KOPT-K1 (cell line): ENCODE measurements around the gene ERC2.

Experiments
- H3K27ac ChIP-seq: fragments of 200-600 bp; sonication (generic); 2 replicates; pipeline ENCODE4 v1.5.1; 2016; ENCODE audit warnings: antibody characterized with exemption, mild to moderate bottlenecking, low read depth, low read length; ENCODE audit not compliant: poor library complexity, severe bottlenecking
- H3K36me3 ChIP-seq: fragments of 200-600 bp; sonication (generic); 2 replicates; pipeline ENCODE4 v1.5.1; 2017; ENCODE audit warnings: antibody characterized with exemption, mild to moderate bottlenecking, low read length, moderate library complexity; ENCODE audit not compliant: insufficient read depth
- H3K9me3 ChIP-seq: fragments of 200-600 bp; sonication (generic); 2 replicates; pipeline ENCODE4 v1.5.1; 2017; ENCODE audit warnings: antibody characterized with exemption, low read length, mild to moderate bottlenecking; ENCODE audit not compliant: insufficient read depth, poor library complexity, severe bottlenecking

The ERC2 gene

DNA sequence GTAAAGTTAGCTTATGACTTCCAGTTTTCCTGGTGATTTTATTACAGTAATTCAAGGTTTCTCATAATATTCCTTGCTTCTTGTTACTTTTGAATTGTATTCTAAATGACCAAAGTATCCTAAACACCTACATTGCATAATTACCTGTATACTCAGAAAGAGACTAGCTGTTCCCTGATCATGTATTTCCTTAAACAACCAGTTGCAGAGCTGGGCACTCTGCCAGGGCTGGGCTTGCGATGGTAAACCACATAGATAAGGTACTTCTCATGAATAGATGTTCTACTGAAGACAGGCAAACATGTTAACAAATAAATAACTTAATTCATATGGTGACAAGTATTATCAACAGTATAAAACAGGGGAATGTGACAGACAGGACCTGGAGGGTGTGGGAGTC, 838.8 kb downstream of the ERC2 start:
- no peak overlapping the region for H3K27ac ChIP-seq
- no peaks in the 10 kb centered on the region for H3K36me3 ChIP-seq
- H3K9me3 ChIP-seq, result no peaks in the 10 kb centered on the region

DNA sequence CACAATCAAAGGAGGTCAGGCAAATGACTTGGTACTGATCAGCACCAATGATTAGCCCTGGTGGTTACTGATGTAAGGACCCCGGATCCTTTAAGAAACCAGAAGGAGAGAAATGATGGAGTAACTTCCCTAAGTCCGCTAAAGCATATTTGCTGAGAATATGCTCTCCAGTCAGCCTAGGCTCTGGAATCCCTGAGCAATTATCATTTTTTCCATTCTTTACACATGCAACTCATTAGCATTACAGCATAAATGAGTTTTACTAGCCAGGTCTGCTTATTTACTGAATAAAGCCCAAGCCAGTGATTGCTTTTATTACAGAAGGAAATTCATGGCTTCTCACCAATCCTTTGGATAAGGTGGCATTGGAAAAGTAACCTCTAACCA, 842.0 kb downstream of the ERC2 start:
- H3K36me3 ChIP-seq, result no peaks in the 10 kb centered on the region
- H3K27ac ChIP-seq, result no peak overlapping the region
- no peaks in the 10 kb centered on the region for H3K9me3 ChIP-seq

DNA sequence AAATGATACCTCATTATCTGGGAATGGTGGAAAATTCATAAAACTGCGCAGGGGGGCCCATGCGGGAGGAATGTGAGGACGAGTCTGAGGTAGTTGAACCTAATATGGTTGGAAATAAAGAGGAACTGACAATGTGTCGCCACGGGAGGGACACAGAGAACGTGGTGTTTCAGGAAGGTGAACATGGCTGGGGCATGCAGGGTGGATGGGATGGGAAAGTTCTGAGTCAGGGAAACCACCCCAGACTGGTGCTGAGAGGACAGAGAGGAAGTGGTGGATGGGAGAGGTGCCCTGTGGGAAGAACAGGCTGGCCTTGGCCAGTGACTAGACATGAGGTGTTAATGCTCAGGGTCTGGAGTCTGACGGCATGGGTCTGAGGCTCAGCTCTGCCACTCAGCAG, 844.0 kb downstream of the ERC2 start:
- H3K9me3 ChIP-seq, result no peaks in the 10 kb centered on the region
- no peak overlapping the region for H3K27ac ChIP-seq
- no peaks in the 10 kb centered on the region for H3K36me3 ChIP-seq

DNA sequence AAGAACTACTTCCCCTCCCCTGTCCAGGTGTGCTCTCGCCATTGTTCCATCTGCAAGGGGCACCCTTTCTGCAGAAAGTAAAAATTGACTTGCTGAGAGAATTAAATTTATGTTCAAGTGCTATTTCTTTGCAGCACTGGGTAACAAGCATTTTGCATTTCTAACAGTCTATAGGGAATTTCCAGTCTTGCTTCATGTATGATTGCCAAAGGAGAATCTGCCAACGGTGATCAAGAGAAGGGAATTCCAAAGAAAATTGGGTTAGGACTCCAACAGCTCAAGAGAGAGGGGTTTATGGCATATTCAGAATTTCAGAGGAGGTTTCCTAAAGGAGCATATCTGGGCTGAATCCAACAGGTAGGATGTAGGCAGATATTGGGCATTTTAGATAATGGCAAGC, 844.5 kb downstream of the ERC2 start:
- no peaks in the 10 kb centered on the region for H3K36me3 ChIP-seq
- H3K27ac ChIP-seq, result no peak overlapping the region
- no peaks in the 10 kb centered on the region for H3K9me3 ChIP-seq

DNA sequence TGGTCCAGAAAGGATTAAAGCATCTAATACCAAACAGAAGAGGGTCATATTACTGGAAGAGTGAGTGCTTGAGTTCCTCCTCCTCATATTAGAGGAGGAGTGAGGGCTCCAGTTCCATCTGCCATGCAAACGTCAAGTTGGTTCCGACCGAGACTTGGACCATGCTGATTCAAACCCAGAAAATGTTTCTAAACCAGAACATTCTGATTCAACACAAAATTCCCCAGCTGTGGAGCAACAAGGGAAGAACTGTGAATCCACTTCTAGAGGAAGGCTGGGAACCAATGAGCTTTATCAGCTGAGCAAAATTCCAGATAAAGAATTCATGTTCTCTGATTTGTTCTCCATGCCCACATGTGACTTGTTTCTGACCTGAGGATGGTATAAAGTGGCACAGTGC, 845.5 kb downstream of the ERC2 start:
- H3K27ac ChIP-seq, result no peak overlapping the region
- no peaks in the 10 kb centered on the region for H3K9me3 ChIP-seq
- H3K36me3 ChIP-seq, result no peaks in the 10 kb centered on the region

DNA sequence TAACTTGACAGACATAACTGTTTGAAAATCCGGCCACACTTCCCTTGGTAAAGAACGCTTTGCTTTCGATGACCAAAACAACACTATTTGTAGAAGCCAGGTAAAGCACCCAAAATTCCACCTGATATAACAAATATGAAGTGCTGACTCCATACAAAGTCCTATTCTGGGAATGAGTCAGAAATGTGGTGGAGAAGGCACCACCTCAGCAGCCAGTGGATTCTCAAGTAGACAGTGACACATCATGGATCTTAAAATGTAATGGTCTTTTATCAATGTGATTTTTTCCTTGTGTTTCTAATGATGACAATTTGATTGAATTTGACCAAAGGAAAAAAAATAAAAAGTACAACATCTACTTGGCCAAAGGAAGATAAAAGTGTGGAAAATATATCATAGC, 846.2 kb downstream of the ERC2 start:
- Histone ChIP-seq H3K9me3 (no peaks in the 10 kb centered on the region), H3K27ac (no peak overlapping the region), H3K36me3 (no peaks in the 10 kb centered on the region)

DNA sequence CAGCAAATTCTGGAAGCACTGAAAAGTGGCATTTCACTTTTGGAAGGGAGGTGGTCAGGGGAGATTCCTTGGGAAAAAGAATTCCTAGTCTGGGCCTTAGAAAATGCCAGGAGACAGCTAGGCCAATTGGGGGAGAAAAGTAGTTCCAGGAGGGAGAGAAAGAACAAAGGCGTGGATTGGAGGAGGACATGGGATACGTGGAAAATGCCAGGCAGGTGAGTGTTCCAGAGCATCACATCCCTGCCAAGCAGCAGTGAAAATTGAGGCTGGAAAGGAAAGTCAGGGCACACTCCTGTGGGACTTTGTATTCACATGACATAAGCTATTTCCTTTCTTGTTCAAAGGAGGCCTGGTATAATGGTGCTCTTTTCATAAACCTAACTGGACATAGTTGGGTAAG, 846.6 kb downstream of the ERC2 start:
- Histone ChIP-seq H3K9me3 (no peaks in the 10 kb centered on the region), H3K27ac (no peak overlapping the region), H3K36me3 (no peaks in the 10 kb centered on the region)

DNA sequence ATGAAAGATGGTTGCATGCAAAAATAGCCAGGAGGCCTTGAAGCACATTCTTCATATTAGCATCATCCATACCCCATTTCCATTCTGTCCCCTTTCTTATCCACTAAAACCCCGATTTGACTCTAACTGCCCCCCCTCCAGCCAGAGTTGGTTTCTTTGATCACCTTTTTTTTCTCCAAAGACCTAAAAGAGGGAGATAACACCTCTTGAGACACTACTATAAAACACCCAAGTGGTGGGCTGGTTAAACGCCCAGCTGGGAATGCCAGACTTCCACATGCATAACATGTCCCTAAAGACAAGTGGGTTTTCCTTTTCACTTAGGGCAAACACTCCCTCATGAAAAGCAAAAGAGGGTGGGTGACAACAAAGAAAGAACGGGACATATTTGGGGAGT, 847.2 kb downstream of the ERC2 start:
- Histone ChIP-seq H3K36me3 (no peaks in the 10 kb centered on the region), H3K9me3 (no peaks in the 10 kb centered on the region), H3K27ac (no peak overlapping the region)

DNA sequence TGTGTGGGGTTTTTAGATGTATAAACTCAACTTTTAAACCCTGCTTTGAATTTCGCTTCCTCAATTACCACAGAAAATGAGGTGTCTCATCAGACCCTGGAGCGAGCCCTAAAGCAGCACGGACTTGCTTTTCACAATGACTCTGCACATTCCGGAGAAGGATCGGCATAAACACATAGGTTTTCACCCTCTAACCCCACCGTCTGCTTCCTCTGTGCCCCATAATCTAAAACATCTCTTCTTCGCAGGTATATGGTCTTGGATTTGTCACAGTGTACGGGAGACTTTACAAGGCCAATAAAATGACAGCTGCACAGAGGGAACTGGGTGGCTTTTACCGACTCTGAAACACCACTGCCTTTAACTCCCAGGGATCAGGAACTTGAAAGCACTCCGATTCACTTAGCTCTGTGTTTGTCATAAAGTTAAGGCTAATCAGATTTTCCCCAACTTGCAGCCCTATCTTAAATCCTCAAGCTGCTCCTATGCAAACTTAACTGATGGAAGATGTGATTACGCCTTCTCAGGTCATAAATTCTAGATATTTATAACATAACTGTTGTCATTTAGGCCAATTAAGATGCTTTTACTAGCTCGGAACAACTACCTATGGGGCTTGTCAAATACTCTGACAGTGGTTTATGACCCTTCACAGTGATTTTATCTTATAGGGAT, 847.8 kb downstream of the ERC2 start:
- H3K36me3 ChIP-seq, result no peaks in the 10 kb centered on the region
- no peaks in the 10 kb centered on the region for H3K9me3 ChIP-seq
- H3K27ac ChIP-seq, result no peak overlapping the region

DNA sequence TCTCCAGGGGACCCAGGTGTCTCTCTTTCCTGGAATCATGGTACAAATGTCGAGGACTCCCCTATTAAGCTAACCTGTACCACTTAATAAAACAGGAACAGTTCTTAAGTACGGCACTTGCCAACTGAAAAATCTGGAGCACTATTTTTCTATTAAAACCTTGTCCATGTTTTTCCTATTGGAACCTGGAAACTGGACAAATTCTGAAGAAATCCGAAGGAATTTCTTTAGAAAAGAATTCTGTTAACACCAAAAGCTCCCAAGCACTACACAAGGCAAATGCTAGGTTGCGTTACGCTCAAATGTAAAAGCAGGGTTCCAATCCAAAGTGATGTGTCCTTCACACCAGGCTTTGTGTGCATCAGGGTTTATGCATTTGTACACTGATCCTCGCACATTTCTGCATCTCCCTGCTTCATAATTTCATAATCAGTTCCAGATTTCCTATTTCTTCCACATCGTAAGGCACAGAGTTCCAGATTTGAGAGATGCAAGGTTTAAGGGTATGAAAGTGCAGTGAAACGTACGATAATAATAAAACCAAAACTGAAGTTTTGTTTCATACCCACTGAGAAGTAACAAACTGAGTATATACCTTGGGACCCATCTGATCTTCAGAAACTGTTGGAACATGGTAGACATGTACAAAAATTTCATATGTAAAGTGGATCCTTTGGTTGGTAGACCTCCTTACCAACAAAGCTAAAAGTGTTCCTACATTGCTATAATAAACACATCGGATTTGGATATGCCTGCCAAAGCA, 849.0 kb downstream of the ERC2 start:
- Histone ChIP-seq H3K9me3 (no peaks in the 10 kb centered on the region), H3K27ac (no peak overlapping the region), H3K36me3 (no peaks in the 10 kb centered on the region)

DNA sequence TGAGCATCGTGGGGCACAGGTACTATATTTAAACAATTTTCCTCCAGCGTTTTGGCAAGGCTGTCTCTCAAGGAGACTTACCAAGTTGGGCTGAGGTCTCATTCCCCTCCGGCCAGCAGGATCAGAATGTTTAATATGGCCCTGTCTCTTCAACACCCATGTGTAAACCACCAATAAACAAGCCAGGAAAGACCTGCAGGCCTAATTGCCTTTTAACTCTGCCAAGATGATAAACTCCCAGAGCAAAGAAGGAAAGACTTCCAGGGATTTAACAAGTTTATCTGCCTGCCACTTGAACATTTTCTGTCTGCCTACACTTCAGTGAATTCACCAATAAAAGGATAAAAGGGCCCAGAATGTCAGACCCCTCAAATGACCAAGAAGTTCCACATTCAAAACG, 850.9 kb downstream of the ERC2 start:
- no peaks in the 10 kb centered on the region for H3K36me3 ChIP-seq
- no peaks in the 10 kb centered on the region for H3K9me3 ChIP-seq
- H3K27ac ChIP-seq, result no peak overlapping the region

DNA sequence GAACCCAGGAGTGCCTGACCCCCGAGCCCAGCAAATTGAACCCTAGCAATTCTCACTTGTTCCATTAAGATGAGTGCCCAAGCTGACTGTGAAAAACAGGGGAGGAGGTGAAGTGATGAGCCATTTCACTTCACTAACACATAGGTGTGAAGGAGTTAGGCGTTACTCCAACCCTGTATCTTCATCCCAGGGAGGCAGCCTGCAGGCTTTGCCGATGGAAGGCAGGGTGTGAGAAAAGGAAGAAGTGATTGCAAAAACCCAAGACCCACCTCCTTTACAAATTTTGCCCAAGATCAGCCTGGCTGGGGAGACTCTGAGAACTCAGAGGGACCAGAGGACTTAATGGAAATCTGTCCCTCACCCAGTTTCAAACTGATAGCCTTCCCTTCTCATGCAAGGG, 851.5 kb downstream of the ERC2 start:
- Histone ChIP-seq H3K9me3 (no peaks in the 10 kb centered on the region), H3K27ac (no peak overlapping the region), H3K36me3 (no peaks in the 10 kb centered on the region)

DNA sequence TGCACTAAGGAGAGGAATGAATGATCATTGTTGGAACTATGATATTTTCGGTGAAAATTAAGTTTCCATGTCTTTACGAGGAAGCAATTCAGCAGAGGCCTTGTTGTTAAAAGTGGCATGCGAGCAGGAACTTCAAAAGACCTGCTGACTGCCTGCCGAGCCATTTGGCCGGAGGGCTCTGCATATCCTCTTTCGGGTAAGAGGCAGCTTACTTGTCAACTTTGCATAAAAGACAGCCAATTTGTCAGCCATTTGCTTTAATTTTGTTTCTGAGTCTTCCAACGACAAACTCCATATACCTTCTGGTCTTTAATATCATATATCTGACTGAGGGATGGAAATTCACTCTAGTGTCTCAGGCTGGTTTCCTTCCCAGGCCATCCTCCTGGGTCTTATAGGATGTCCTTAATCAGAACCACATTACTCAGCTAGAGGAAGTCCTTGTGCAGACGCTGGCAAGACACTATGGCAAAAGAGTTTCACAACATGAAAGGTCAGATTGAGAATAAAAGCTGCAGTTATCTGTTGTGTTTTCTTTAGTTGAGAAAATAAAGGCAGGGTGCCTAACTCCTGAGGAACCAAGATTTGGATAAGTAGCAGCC, 852.5 kb downstream of the ERC2 start:
- H3K9me3 ChIP-seq, result no peaks in the 10 kb centered on the region
- no peaks in the 10 kb centered on the region for H3K36me3 ChIP-seq
- no peak overlapping the region for H3K27ac ChIP-seq

DNA sequence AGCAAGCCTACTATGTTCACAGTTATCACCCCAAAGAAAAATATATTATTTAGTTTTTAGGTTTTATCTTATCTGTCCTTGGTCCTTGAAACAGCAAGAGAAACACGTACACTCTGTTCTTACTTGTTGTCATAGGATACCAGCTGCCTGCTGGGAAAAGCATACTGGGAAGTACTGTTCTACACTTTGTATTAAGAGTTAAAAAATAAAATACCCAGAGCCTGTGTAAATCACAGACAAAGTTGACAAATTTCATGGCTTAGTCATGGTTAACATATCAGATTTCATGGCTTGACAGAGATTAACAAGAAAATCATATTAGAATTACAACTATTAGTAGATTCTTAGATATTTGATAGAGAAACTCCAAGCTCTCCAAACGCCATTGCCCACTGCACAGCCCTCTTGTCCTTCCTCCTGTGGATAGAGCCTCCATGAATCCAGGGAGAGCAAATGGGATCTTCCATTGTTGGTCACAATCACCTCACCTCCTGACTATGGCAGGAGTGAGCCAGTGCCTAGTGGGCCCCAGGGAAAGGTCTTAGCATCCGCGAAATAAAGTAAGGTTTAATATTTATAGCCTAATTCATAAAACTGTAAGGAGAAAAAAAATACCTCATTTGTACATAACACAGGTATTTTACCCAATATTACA, 853.1 kb downstream of the ERC2 start:
- no peaks in the 10 kb centered on the region for H3K36me3 ChIP-seq
- H3K9me3 ChIP-seq, result no peaks in the 10 kb centered on the region
- H3K27ac ChIP-seq, result no peak overlapping the region

DNA sequence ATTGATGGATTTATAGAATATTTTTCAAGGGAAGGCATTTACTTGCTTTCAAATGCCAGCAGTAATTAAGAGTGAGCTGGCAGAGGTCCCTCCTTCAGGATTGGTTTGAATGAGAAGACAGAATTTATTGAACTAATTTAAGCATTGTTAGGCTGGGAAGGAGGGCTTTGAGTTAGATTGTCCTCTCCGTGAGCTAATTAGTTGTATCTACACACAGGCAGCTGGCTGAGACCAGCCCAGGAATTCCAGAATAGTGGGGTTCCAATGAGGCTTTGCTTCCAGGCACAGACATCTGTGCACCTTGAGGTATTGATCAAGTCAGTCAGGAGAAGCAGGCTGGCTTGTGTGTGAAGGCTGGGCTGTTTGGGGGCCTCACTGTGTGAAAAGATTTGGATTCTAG, 857.1 kb downstream of the ERC2 start:
- no peak overlapping the region for H3K27ac ChIP-seq
- H3K9me3 ChIP-seq, result no peaks in the 10 kb centered on the region
- no peaks in the 10 kb centered on the region for H3K36me3 ChIP-seq
